ENCODE data around the gene CDKL1. TPM values are rescaled to one million over a fixed set of nuclear protein-coding genes. Genes with fewer than 3 reads are reported as not detected.

Gene CDKL1
- polyA plus RNA-seq, 1 of the 3 experiments (the other 2 are of a cell fraction) = 2.5 TPM

- Histone ChIP-seq H3K9me3 (no peaks in the 10 kb centered on the region), H3K4me3 (ENCODE audit: low read depth in 2 of 2, low read length in 1 of 2) (no peak overlapping the region), H2AFZ (ENCODE audit: low read depth) (no peak overlapping the region), H4K20me1 (ENCODE audit: insufficient read depth) (no peaks in the 10 kb centered on the region), H3K36me3 (replicated peaks in 1 of 2; ENCODE audit: control insufficient read depth in 1 of 2, insufficient read depth in 2 of 2, low read length in 1 of 2) (no peaks in the 10 kb centered on the region), H3K27ac (ENCODE audit: low read depth in 2 of 2, low read length in 1 of 2) (no peak overlapping the region), H3K4me2 (no peak overlapping the region), H3K9ac (no peak overlapping the region), H3K27me3 (ENCODE audit: insufficient read depth) (no peaks in the 10 kb centered on the region), H3F3A (replicated peaks; ENCODE audit: insufficient read depth) (no peaks in the 10 kb centered on the region), H3K9me2 (no peaks in the 10 kb centered on the region), H3K4me1 (ENCODE audit: control insufficient read depth in 1 of 2, insufficient read depth in 2 of 2, low read depth in 1 of 2, low read length in 1 of 2) (no peaks in the 10 kb centered on the region), H3K79me2 (ENCODE audit: insufficient read depth) (no peaks in the 10 kb centered on the region)
- DNase-seq = no peak
- ChIA-PET CTCF (no interaction called here), POLR2A (no interaction called here)
- 94% methylated on average over 5 of the region's 5 CpGs for WGBS (ENCODE audit: low lambda C conversion rate)
- no peak for TF ChIP-seq SIN3A (IDR thresholded peaks at IDR 0.05; ENCODE audit: borderline replicate concordance, low read depth, low read length)
Observed at GRCh38 chr14:50375760-50376159, 20.9 kb downstream of the CDKL1 start.

GRCh38 chr14:50373959-50374358 lies 22.7 kb downstream of the CDKL1 start:
- WGBS (ENCODE audit: low lambda C conversion rate) = 64% methylated on average over 3 of the region's 3 CpGs

More at GRCh38 chr14:50373959-50374358, 22.7 kb downstream of the CDKL1 start:
- H3K27ac ChIP-seq (ENCODE audit: low read depth in 2 of 2, low read length in 1 of 2) = no peak overlapping the region
- no peaks in the 10 kb centered on the region for H3K79me2 ChIP-seq (ENCODE audit: insufficient read depth)
- no peaks in the 10 kb centered on the region for H4K20me1 ChIP-seq (ENCODE audit: insufficient read depth)
- no peaks in the 10 kb centered on the region for H3K9me3 ChIP-seq
- ChIA-PET POLR2A (no interaction called here), CTCF (interaction anchor here (0.7 to 1.1 kb wide), 2 partner anchors 24 to 31 kb away, joined by 3 read pairs; no protein-coding TSS in a partner anchor)
- H3K4me3 ChIP-seq (ENCODE audit: low read depth in 2 of 2, low read length in 1 of 2) = no peak overlapping the region
- no peak for DNase-seq
- H3K4me2 ChIP-seq = no peak overlapping the region
- TF ChIP-seq USF1 (IDR thresholded peaks at IDR 0.05; ENCODE audit: borderline replicate concordance, low read depth) (no peak), RXRA (IDR thresholded peaks at IDR 0.05; ENCODE audit: borderline replicate concordance, low read depth) (no peak), CHD2 (IDR thresholded peaks at IDR 0.05; ENCODE audit: low read length, partially characterized antibody) (no peak), PBX3 (IDR thresholded peaks at IDR 0.05) (no peak), RAD21 (IDR thresholded peaks at IDR 0.05; ENCODE audit: low read length) (no peak), TAF1 (IDR thresholded peaks at IDR 0.05; ENCODE audit: borderline replicate concordance, low read depth, low read length) (no peak), IRF3 (IDR thresholded peaks at IDR 0.05; ENCODE audit: low read depth, low read length) (no peak), RCOR1 (IDR thresholded peaks at IDR 0.05; ENCODE audit: low read length) (no peak), MXI1 (IDR thresholded peaks at IDR 0.05; ENCODE audit: low read depth, low read length) (no peak), FOXM1 (IDR thresholded peaks at IDR 0.05; ENCODE audit: low read depth) (no peak), GABPA (IDR thresholded peaks at IDR 0.05; ENCODE audit: low read depth) (no peak), MAX (IDR thresholded peaks at IDR 0.05; ENCODE audit: low read depth) (no peak), POLR2AphosphoS5 (IDR thresholded peaks at IDR 0.05; ENCODE audit: low read depth, low read length) (no peak), TEAD4 (IDR thresholded peaks at IDR 0.05; ENCODE audit: borderline replicate concordance, insufficient read depth) (no peak)
- H2AFZ ChIP-seq (ENCODE audit: low read depth) = no peak overlapping the region
- H3K4me1 ChIP-seq (ENCODE audit: control insufficient read depth in 1 of 2, insufficient read depth in 2 of 2, low read depth in 1 of 2, low read length in 1 of 2) = no peaks in the 10 kb centered on the region
- H3F3A ChIP-seq (replicated peaks; ENCODE audit: insufficient read depth) = no peaks in the 10 kb centered on the region
- H3K9me2 ChIP-seq = no peaks in the 10 kb centered on the region
- no peaks in the 10 kb centered on the region for H3K36me3 ChIP-seq (replicated peaks in 1 of 2; ENCODE audit: control insufficient read depth in 1 of 2, insufficient read depth in 2 of 2, low read length in 1 of 2)
- H3K9ac ChIP-seq = no peak overlapping the region
- H3K27me3 ChIP-seq (ENCODE audit: insufficient read depth) = no peaks in the 10 kb centered on the region
